HEK293 (cell line): ENCODE data around the gene DPYSL5.

Experiments used
- CTCF ChIA-PET: fragments of 350-600 bp; formaldehyde crosslinking; extraction: SDS; loops from one replicate; lab custom pipeline; 2021; ENCODE audit warnings: antibody characterized with exemption; lab: Yijun Ruan, JAX
- POLR2A ChIA-PET: fragments of 300-600 bp; formaldehyde crosslinking; extraction: SDS; loops from one replicate; lab custom pipeline; 2020; ENCODE audit warnings: antibody characterized with exemption, inconsistent platforms; lab: Yijun Ruan, JAX
- H3K27ac ChIP-seq: fragments of 200-500 bp; sonication (Bioruptor generic); 2 replicates; pipeline ENCODE4 v1.5.1; 2014; ENCODE audit warnings: low read depth, low read length, control low read depth, inconsistent platforms; ENCODE audit errors: extremely low read depth
- H3K36me3 ChIP-seq, 2 experiments: fragments of 200-500 bp in 1 of 2; sonication (Bioruptor generic) in 1 of 2; 1 replicate in 1 of 2; 2 replicates in 1 of 2; pipeline ENCODE4 v1.5.1; 2014 to 2017; ENCODE audit warnings: inconsistent platforms in 2 of 2, low read length in 2 of 2; ENCODE audit not compliant: control insufficient read depth in 2 of 2, insufficient read depth in 1 of 2
- H3K4me1 ChIP-seq: fragments of 200-500 bp; sonication (Bioruptor generic); 2 replicates; pipeline ENCODE4 v1.5.1; 2014; ENCODE audit warnings: mild to moderate bottlenecking, low read length, inconsistent platforms; ENCODE audit not compliant: control insufficient read depth, insufficient read depth
- H3K4me3 ChIP-seq: 2 replicates; pipeline ENCODE4 v1.5.1; 2011; ENCODE audit warnings: low read depth, mild to moderate bottlenecking, control low read depth, low read length, moderate library complexity
- H3K9me3 ChIP-seq: fragments of 200-500 bp; sonication (Bioruptor generic); 2 replicates; pipeline ENCODE4 v1.5.1; 2014; ENCODE audit warnings: low read depth, low read length, inconsistent platforms; ENCODE audit not compliant: control insufficient read depth, insufficient read depth
- BCL11B ChIP-seq: fragments of 450-650 bp; formaldehyde crosslinking; IDR thresholded peaks from 2 replicates; pipeline ENCODE4 v1.5.1; 2016; ENCODE audit warnings: low read depth, missing biosample characterization, missing genetic modification characterization
- GLI2 ChIP-seq: fragments of 450-650 bp; formaldehyde crosslinking; IDR thresholded peaks from 2 replicates; pipeline ENCODE4; 2017; ENCODE audit warnings: missing biosample characterization, missing genetic modification characterization, low read depth, borderline replicate concordance
- KLF16 ChIP-seq: fragments of 450-650 bp; formaldehyde crosslinking; IDR thresholded peaks from 2 replicates; pipeline ENCODE4 v1.5.1; 2017; ENCODE audit warnings: missing biosample characterization, missing genetic modification characterization
- MYNN ChIP-seq: fragments of 450-650 bp; formaldehyde crosslinking; IDR thresholded peaks from 2 replicates; pipeline ENCODE4 v1.5.1; 2016; ENCODE audit warnings: missing biosample characterization, missing genetic modification characterization, borderline replicate concordance
- MZF1 ChIP-seq: fragments of 450-650 bp; formaldehyde crosslinking; IDR thresholded peaks from 2 replicates; pipeline ENCODE4 v1.5.1; 2017; ENCODE audit warnings: missing biosample characterization, missing genetic modification characterization, borderline replicate concordance
- SALL2 ChIP-seq: fragments of 450-650 bp; formaldehyde crosslinking; IDR thresholded peaks from 2 replicates; pipeline ENCODE4 v1.5.0; 2017; ENCODE audit warnings: missing biosample characterization, mild to moderate bottlenecking, missing genetic modification characterization, borderline replicate concordance
- SCRT1 ChIP-seq: fragments of 450-650 bp; formaldehyde crosslinking; IDR thresholded peaks from 2 replicates; pipeline ENCODE4 v1.5.1; 2016; ENCODE audit warnings: missing biosample characterization, missing genetic modification characterization, borderline replicate concordance
- SETDB1 ChIP-seq: IDR thresholded peaks from one replicate; pipeline ENCODE4 v1.6.1; 2017; ENCODE audit warnings: mild to moderate bottlenecking, low read length, moderate library complexity, mixed read lengths; ENCODE audit not compliant: insufficient read length
- SP3 ChIP-seq: fragments of 450-650 bp; formaldehyde crosslinking; IDR thresholded peaks from 2 replicates; pipeline ENCODE4 v1.5.1; 2016; ENCODE audit warnings: missing biosample characterization, missing genetic modification characterization
- TRIM28 ChIP-seq: IDR thresholded peaks from 2 replicates; pipeline ENCODE4 v1.6.1; 2011; ENCODE audit warnings: low read length, control low read depth, borderline replicate concordance
- ZIC2 ChIP-seq: fragments of 450-650 bp; formaldehyde crosslinking; IDR thresholded peaks from 2 replicates; pipeline ENCODE4 v1.5.1; 2016; ENCODE audit warnings: missing biosample characterization, missing genetic modification characterization
- ZNF133 ChIP-seq: fragments of 450-650 bp; formaldehyde crosslinking; IDR thresholded peaks from 2 replicates; pipeline ENCODE4 v1.5.1; 2016; ENCODE audit warnings: missing biosample characterization, missing genetic modification characterization
- ZNF155 ChIP-seq: fragments of 450-650 bp; formaldehyde crosslinking; IDR thresholded peaks from 2 replicates; pipeline ENCODE4 v1.5.1; 2016; ENCODE audit warnings: missing biosample characterization, missing genetic modification characterization
- ZNF157 ChIP-seq: fragments of 450-650 bp; formaldehyde crosslinking; IDR thresholded peaks from 2 replicates; pipeline ENCODE4 v1.5.1; 2016; ENCODE audit warnings: missing biosample characterization, missing genetic modification characterization
- ZNF18 ChIP-seq: fragments of 450-650 bp; formaldehyde crosslinking; IDR thresholded peaks from 2 replicates; pipeline ENCODE4 v1.5.1; 2016; ENCODE audit warnings: missing biosample characterization, missing genetic modification characterization
- ZNF239 ChIP-seq: fragments of 450-650 bp; formaldehyde crosslinking; IDR thresholded peaks from 2 replicates; pipeline ENCODE4 v1.5.1; 2016; ENCODE audit warnings: missing biosample characterization, missing genetic modification characterization
- ZNF280D ChIP-seq: fragments of 450-650 bp; formaldehyde crosslinking; IDR thresholded peaks from 2 replicates; pipeline ENCODE4 v1.5.1; 2016; ENCODE audit warnings: missing biosample characterization, missing genetic modification characterization
- ZNF426 ChIP-seq: fragments of 450-650 bp; formaldehyde crosslinking; IDR thresholded peaks from 2 replicates; pipeline ENCODE4 v1.5.1; 2017; ENCODE audit warnings: missing biosample characterization, missing genetic modification characterization, mild to moderate bottlenecking, inconsistent platforms, moderate library complexity
- ZNF433 ChIP-seq: fragments of 450-650 bp; formaldehyde crosslinking; IDR thresholded peaks from 2 replicates; pipeline ENCODE4 v1.5.1; 2016; ENCODE audit warnings: missing biosample characterization, missing genetic modification characterization, low read depth
- ZNF473 ChIP-seq: fragments of 450-650 bp; formaldehyde crosslinking; IDR thresholded peaks from 2 replicates; pipeline ENCODE4 v1.5.1; 2017; ENCODE audit warnings: missing biosample characterization, missing genetic modification characterization
- ZNF596 ChIP-seq: fragments of 450-650 bp; IDR thresholded peaks from 2 replicates; pipeline ENCODE4 v1.5.0; 2018; ENCODE audit warnings: missing biosample characterization, mild to moderate bottlenecking, missing genetic modification characterization, moderate library complexity
- ZNF664 ChIP-seq: fragments of 450-650 bp; formaldehyde crosslinking; IDR thresholded peaks from 2 replicates; pipeline ENCODE4 v1.5.1; 2016; ENCODE audit warnings: missing biosample characterization, missing genetic modification characterization
- ZNF837 ChIP-seq: fragments of 450-650 bp; formaldehyde crosslinking; IDR thresholded peaks from 2 replicates; pipeline ENCODE4 v1.5.1; 2016; ENCODE audit warnings: missing biosample characterization, missing genetic modification characterization
- ZSCAN16 ChIP-seq: fragments of 450-650 bp; formaldehyde crosslinking; IDR thresholded peaks from 2 replicates; pipeline ENCODE4 v1.5.1; 2016; ENCODE audit warnings: missing biosample characterization, missing genetic modification characterization
- TF ChIP-seq, protein P1 (sequence below): fragments of 450-650 bp; formaldehyde crosslinking; IDR thresholded peaks from 2 replicates; pipeline ENCODE4 v1.5.1; 2016; ENCODE audit warnings: missing biosample characterization, missing genetic modification characterization
- TF ChIP-seq, protein P2 (sequence below): fragments of 450-650 bp; IDR thresholded peaks from 2 replicates; pipeline ENCODE4 v1.5.1; 2018; ENCODE audit warnings: missing biosample characterization, missing genetic modification characterization
- TF ChIP-seq, protein P3 (sequence below): fragments of 450-650 bp; formaldehyde crosslinking; IDR thresholded peaks from 2 replicates; pipeline ENCODE4 v1.5.1; 2017; ENCODE audit warnings: missing biosample characterization, missing genetic modification characterization

DPYSL5 gene

GRCh38 chr2:26892922-26893524, 45.1 kb downstream of the DPYSL5 start:
- H3K9me3 ChIP-seq: no peaks in the 10 kb centered on the region; the same call in 1 of the 2 replicates
- CTCF ChIA-PET: interaction anchor here (1.0 kb wide), 1 partner anchor 50 kb away, joined by 3 read pairs; no protein-coding TSS in a partner anchor
- no peak overlapping the region for H3K27ac ChIP-seq

GRCh38 chr2:26894136-26894535, 46.2 kb downstream of the DPYSL5 start:
- ChIA-PET POLR2A (no interaction called here), CTCF (interaction anchor here (1.1 kb wide), 1 partner anchor 49 kb away, joined by 6 read pairs; no protein-coding TSS in a partner anchor)
- no peaks in the 10 kb centered on the region; the same call in 1 of the 2 replicates for H3K9me3 ChIP-seq
- H3K4me3 ChIP-seq: no peak overlapping the region
- H3K36me3 ChIP-seq: peaks cover 0 to 11% of the 10 kb centered on the region in 2 experiments; a peak in 1 of 3 replicates
- H3K4me1 ChIP-seq: no peaks in the 10 kb centered on the region
- H3K27ac ChIP-seq: no peak overlapping the region
- TF ChIP-seq ZNF837 (tag by site-specific recombination) (no peak), ZNF133 (tag by site-specific recombination) (no peak), GLI2 (tag by site-specific recombination) (no peak), SETDB1 (no peak), ZNF426 (tag by site-specific recombination) (no peak), ZNF18 (no peak)
- TF ChIP-seq, protein P1, sequence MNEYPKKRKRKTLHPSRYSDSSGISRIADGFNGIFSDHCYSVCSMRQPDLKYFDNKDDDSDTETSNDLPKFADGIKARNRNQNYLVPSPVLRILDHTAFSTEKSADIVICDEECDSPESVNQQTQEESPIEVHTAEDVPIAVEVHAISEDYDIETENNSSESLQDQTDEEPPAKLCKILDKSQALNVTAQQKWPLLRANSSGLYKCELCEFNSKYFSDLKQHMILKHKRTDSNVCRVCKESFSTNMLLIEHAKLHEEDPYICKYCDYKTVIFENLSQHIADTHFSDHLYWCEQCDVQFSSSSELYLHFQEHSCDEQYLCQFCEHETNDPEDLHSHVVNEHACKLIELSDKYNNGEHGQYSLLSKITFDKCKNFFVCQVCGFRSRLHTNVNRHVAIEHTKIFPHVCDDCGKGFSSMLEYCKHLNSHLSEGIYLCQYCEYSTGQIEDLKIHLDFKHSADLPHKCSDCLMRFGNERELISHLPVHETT: no peak
- TF ChIP-seq, protein P2, sequence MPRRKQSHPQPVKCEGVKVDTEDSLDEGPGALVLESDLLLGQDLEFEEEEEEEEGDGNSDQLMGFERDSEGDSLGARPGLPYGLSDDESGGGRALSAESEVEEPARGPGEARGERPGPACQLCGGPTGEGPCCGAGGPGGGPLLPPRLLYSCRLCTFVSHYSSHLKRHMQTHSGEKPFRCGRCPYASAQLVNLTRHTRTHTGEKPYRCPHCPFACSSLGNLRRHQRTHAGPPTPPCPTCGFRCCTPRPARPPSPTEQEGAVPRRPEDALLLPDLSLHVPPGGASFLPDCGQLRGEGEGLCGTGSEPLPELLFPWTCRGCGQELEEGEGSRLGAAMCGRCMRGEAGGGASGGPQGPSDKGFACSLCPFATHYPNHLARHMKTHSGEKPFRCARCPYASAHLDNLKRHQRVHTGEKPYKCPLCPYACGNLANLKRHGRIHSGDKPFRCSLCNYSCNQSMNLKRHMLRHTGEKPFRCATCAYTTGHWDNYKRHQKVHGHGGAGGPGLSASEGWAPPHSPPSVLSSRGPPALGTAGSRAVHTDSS (tag by site-specific recombination): no peak

More at GRCh38 chr2:26892922-26893524, 45.1 kb downstream of the DPYSL5 start:
- POLR2A ChIA-PET: no interaction called here
- no peak for TF ChIP-seq ZNF155
- TF ChIP-seq KLF16 (tag by site-specific recombination): no peak
- no peak for TF ChIP-seq ZNF426 (tag by site-specific recombination)
- no peak for TF ChIP-seq ZIC2 (tag by site-specific recombination)
- no peak for TF ChIP-seq ZNF157 (tag by site-specific recombination)
- no peak for TF ChIP-seq BCL11B (tag by site-specific recombination)
- TF ChIP-seq ZNF433: no peak
- TF ChIP-seq ZNF596 (tag by site-specific recombination): no peak
- TF ChIP-seq ZNF473 (tag by site-specific recombination): no peak
- TF ChIP-seq MYNN (tag by site-specific recombination): no peak
- no peak for TF ChIP-seq MZF1 (tag by site-specific recombination)
- TF ChIP-seq SP3: no peak
- TF ChIP-seq, protein P3, sequence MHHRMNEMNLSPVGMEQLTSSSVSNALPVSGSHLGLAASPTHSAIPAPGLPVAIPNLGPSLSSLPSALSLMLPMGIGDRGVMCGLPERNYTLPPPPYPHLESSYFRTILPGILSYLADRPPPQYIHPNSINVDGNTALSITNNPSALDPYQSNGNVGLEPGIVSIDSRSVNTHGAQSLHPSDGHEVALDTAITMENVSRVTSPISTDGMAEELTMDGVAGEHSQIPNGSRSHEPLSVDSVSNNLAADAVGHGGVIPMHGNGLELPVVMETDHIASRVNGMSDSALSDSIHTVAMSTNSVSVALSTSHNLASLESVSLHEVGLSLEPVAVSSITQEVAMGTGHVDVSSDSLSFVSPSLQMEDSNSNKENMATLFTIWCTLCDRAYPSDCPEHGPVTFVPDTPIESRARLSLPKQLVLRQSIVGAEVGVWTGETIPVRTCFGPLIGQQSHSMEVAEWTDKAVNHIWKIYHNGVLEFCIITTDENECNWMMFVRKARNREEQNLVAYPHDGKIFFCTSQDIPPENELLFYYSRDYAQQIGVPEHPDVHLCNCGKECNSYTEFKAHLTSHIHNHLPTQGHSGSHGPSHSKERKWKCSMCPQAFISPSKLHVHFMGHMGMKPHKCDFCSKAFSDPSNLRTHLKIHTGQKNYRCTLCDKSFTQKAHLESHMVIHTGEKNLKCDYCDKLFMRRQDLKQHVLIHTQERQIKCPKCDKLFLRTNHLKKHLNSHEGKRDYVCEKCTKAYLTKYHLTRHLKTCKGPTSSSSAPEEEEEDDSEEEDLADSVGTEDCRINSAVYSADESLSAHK (tag by site-specific recombination): no peak
- no peak for TF ChIP-seq SALL2 (tag by site-specific recombination)
- TF ChIP-seq ZSCAN16 (tag by site-specific recombination): no peak
- no peak for TF ChIP-seq ZNF280D (tag by site-specific recombination)
- no peak for TF ChIP-seq ZNF239 (tag by site-specific recombination)
- no peak for TF ChIP-seq SCRT1 (tag by site-specific recombination)
- no peak for TF ChIP-seq ZNF664 (tag by site-specific recombination)
- TF ChIP-seq TRIM28: no peak
- Histone ChIP-seq H3K4me1 (no peaks in the 10 kb centered on the region), H3K4me3 (no peak overlapping the region), H3K36me3 (no peaks in the 10 kb centered on the region)
